HG02610 (cell line): ENCODE measurements around the gene ARSJ.
"Not testable (repeated sequence)": the region's sequence is repeated elsewhere in the genome, so short reads cannot be mapped to it uniquely, and the experiment has no call there.

ENCODE experiments used
- ATAC-seq: cut with Tn5 transposase; IDR thresholded peaks from one replicate; pipeline ENCODE4 v1.9.1; 2021; ENCODE audit warnings: mild to moderate bottlenecking, moderate library complexity; ENCODE audit not compliant: unreplicated experiment

Gene ARSJ

GRCh38 chr4:113979148-113979904 lies at the start of gene ARSJ:
Gene ARSJ (minus strand): TSS chr4:113979647. CDS start chr4:113978834, 813 bp downstream.
- peak; percentile 60 for ATAC-seq

- no peak for ATAC-seq
Observed at GRCh38 chr4:114028071-114028470, 48.6 kb upstream of the ARSJ start.

GRCh38 chr4:114027596-114027995 lies 48.1 kb upstream of the ARSJ start:
- ATAC-seq: no peak

- no peak for ATAC-seq
Observed at GRCh38 chr4:114026447-114026846, 47.0 kb upstream of the ARSJ start.

- peak; percentile 79 for ATAC-seq
Observed at GRCh38 chr4:114025176-114025777, 45.8 kb upstream of the ARSJ start.

GRCh38 chr4:114021451-114021850 lies 42.0 kb upstream of the ARSJ start:
- peak; percentile 42 for ATAC-seq

- no peak for ATAC-seq
Observed at GRCh38 chr4:114019969-114020358, 40.5 kb upstream of the ARSJ start.

- ATAC-seq: no peak
Observed at GRCh38 chr4:114019276-114019968, 40.0 kb upstream of the ARSJ start.

GRCh38 chr4:114017120-114017917 lies 37.9 kb upstream of the ARSJ start:
- ATAC-seq: no peak

- no peak for ATAC-seq
Observed at GRCh38 chr4:114015444-114015899, 36.0 kb upstream of the ARSJ start.

- not testable (repeated sequence) for ATAC-seq
Observed at GRCh38 chr4:114013201-114013600, 33.8 kb upstream of the ARSJ start.

- no peak for ATAC-seq
Observed at GRCh38 chr4:114012749-114013148, 33.3 kb upstream of the ARSJ start.

- ATAC-seq: no peak
Observed at GRCh38 chr4:114005569-114006442, 26.4 kb upstream of the ARSJ start.

- ATAC-seq: not testable (repeated sequence)
Observed at GRCh38 chr4:114004483-114005226, 25.2 kb upstream of the ARSJ start.

- ATAC-seq: no peak
Observed at GRCh38 chr4:113998531-113998930, 19.1 kb upstream of the ARSJ start.

- ATAC-seq: no peak
Observed at GRCh38 chr4:113998079-113998478, 18.6 kb upstream of the ARSJ start.

- ATAC-seq: no peak
Observed at GRCh38 chr4:113997206-113997605, 17.8 kb upstream of the ARSJ start.

GRCh38 chr4:113996599-113997177 lies 17.2 kb upstream of the ARSJ start:
- ATAC-seq: no peak

- no peak for ATAC-seq
Observed at GRCh38 chr4:113993887-113994286, 14.4 kb upstream of the ARSJ start.
